MM.1S (cell line): ENCODE results near the gene RFPL1.

Experiments
- DNase-seq: peaks from one replicate; pipeline ENCODE4 v3.0.0-alpha.2; 2015
- H2AFZ ChIP-seq: fragments of 300-600 bp; sonication (generic); 2 replicates; pipeline ENCODE4 v1.6.0; 2016; ENCODE audit warnings: antibody characterized with exemption, low read length
- H3F3A ChIP-seq: fragments of 300-600 bp; sonication (generic); 2 replicates; pipeline ENCODE4 v1.6.1; 2016; ENCODE audit warnings: mild to moderate bottlenecking, antibody characterized with exemption, low read length, moderate library complexity, mixed read lengths; ENCODE audit not compliant: insufficient read depth
- H3K27ac ChIP-seq: fragments of 300-600 bp; sonication (generic); 2 replicates; pipeline ENCODE4 v1.5.1; 2016; ENCODE audit warnings: mild to moderate bottlenecking, low read length
- H3K27me3 ChIP-seq: fragments of 300-600 bp; sonication (generic); replicated peaks from 2 replicates; pipeline ENCODE4 v1.6.0; 2016; ENCODE audit warnings: low read length; ENCODE audit not compliant: insufficient read depth
- H3K36me3 ChIP-seq: fragments of 300-600 bp; sonication (generic); replicated peaks from 2 replicates; pipeline ENCODE4 v1.6.1; 2016; ENCODE audit warnings: mild to moderate bottlenecking, low read length, mixed read lengths; ENCODE audit not compliant: insufficient read depth
- H3K4me1 ChIP-seq: fragments of 300-600 bp; sonication (generic); 2 replicates; pipeline ENCODE4 v1.6.1; 2016; ENCODE audit warnings: low read length, mixed read lengths
- H3K4me2 ChIP-seq: fragments of 300-600 bp; sonication (generic); 2 replicates; pipeline ENCODE4 v1.6.0; 2016; ENCODE audit warnings: low read depth, low read length
- H3K4me3 ChIP-seq: fragments of 300-600 bp; sonication (generic); 2 replicates; pipeline ENCODE4 v1.5.1; 2016; ENCODE audit warnings: low read length, mixed read lengths
- H3K79me2 ChIP-seq: fragments of 300-600 bp; sonication (generic); 2 replicates; pipeline ENCODE4 v1.6.1; 2016; ENCODE audit warnings: mixed run types, low read length, mixed read lengths
- H3K9ac ChIP-seq: fragments of 300-600 bp; sonication (generic); 2 replicates; pipeline ENCODE4 v1.6.1; 2016; ENCODE audit warnings: low read length, mixed read lengths
- H3K9me2 ChIP-seq: fragments of 300-600 bp; sonication (generic); replicated peaks from 2 replicates; pipeline ENCODE4 v1.6.1; 2016; ENCODE audit warnings: mild to moderate bottlenecking, low read length, mixed read lengths; ENCODE audit not compliant: insufficient read depth
- H3K9me3 ChIP-seq: fragments of 300-600 bp; sonication (generic); replicated peaks from 2 replicates; pipeline ENCODE4 v1.6.1; 2016; ENCODE audit warnings: mild to moderate bottlenecking, low read length, mixed read lengths; ENCODE audit not compliant: insufficient read depth
- H4K20me1 ChIP-seq: fragments of 300-600 bp; sonication (generic); 2 replicates; pipeline ENCODE4 v1.6.1; 2016; ENCODE audit warnings: mild to moderate bottlenecking, low read length, moderate library complexity, mixed read lengths; ENCODE audit not compliant: insufficient read depth
- CTCF ChIP-seq: fragments of 300-600 bp; sonication (generic); IDR thresholded peaks from 2 replicates; pipeline ENCODE4 v1.5.1; 2016; ENCODE audit warnings: antibody characterized with exemption, low read length, mixed read lengths
- EZH2 ChIP-seq: fragments of 300-600 bp; sonication (generic); optimal IDR thresholded peaks from 2 replicates; pipeline ENCODE3; 2017; ENCODE audit warnings: low read depth, mild to moderate bottlenecking, antibody characterized with exemption, low read length, mixed read lengths
- EZH2phosphoT487 ChIP-seq: fragments of 300-600 bp; sonication (generic); IDR thresholded peaks from 2 replicates; pipeline ENCODE4 v1.6.1; 2018; ENCODE audit warnings: antibody characterized with exemption, low read length

RFPL1 gene

DNA sequence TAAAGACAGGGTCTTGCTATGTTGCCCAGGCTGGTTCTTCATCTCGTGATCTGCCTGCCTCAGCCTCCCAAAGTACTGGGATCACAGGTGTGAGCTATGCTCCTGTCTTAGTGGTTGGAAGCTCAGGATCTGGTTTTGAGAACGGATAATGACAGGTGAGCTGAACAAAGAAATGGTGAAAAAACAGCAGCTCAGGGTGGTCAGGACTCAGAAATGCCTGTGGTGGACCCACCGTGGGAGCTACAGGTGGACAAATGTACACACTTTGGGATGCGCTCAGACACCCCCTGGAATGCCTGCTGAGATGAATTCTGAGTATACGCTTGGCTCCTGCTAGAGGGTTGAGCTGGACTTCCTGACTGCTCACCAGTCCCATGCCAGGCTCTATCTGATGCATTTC, 9.5 kb downstream of the RFPL1 start:
- H3K79me2 ChIP-seq, result no peaks in the 10 kb centered on the region
- no peak overlapping the region for H3K27ac ChIP-seq
- H3K9me3 ChIP-seq, result no peaks in the 10 kb centered on the region
- H4K20me1 ChIP-seq, result no peaks in the 10 kb centered on the region
- H3K4me3 ChIP-seq, result no peak overlapping the region
- no peak overlapping the region for H3K4me2 ChIP-seq
- no peak overlapping the region for H2AFZ ChIP-seq
- TF ChIP-seq EZH2phosphoT487 (no peak), CTCF (no peak), EZH2 (no peak)
- no peaks in the 10 kb centered on the region for H3K36me3 ChIP-seq
- no peaks in the 10 kb centered on the region for H3F3A ChIP-seq
- H3K4me1 ChIP-seq, result no peaks in the 10 kb centered on the region
- DNase-seq, result no peak
- no peaks in the 10 kb centered on the region for H3K27me3 ChIP-seq
- H3K9me2 ChIP-seq, result no peaks in the 10 kb centered on the region
- H3K9ac ChIP-seq, result no peak overlapping the region

- no peaks in the 10 kb centered on the region for H3K27me3 ChIP-seq
- no peak overlapping the region for H3K4me2 ChIP-seq
- H3F3A ChIP-seq, result no peaks in the 10 kb centered on the region
- no peak for DNase-seq
- H2AFZ ChIP-seq, result no peak overlapping the region
- H3K9me2 ChIP-seq, result no peaks in the 10 kb centered on the region
- no peak overlapping the region for H3K27ac ChIP-seq
- no peak overlapping the region for H3K4me3 ChIP-seq
- H3K9me3 ChIP-seq, result no peaks in the 10 kb centered on the region
- H3K4me1 ChIP-seq, result no peaks in the 10 kb centered on the region
- H3K36me3 ChIP-seq, result no peaks in the 10 kb centered on the region
- H3K79me2 ChIP-seq, result no peaks in the 10 kb centered on the region
- no peaks in the 10 kb centered on the region for H4K20me1 ChIP-seq
- no peak overlapping the region for H3K9ac ChIP-seq
- TF ChIP-seq EZH2phosphoT487 (no peak), CTCF (no peak), EZH2 (no peak)
These were observed 11.0 kb downstream of the RFPL1 start for GRCh38 chr22:29449296-29449875.

DNA sequence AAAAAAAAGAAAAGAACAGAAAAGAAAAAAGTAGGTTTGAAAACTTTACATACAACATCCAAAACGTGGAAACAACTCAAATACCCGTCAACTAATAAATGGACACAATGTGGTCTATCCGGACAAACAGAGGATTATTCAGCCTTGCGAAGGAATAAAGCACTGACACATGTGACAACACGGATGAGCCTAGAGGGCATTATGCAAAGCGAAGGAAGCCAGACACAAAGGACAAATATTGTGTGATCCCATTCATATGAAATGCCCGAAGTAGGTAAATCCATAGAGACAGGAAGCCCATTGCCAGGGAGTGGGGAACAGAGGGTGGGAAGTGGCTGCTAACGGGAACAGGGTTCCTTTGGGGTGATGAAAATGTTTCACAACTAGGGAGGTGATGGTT, 11.8 kb downstream of the RFPL1 start:
- no peak overlapping the region for H3K27ac ChIP-seq
- TF ChIP-seq EZH2phosphoT487 (no peak), CTCF (no peak)
- H3K36me3 ChIP-seq, result no peaks in the 10 kb centered on the region

More for the DNA sequence above, 11.8 kb downstream of the RFPL1 start:
- Histone ChIP-seq H3K9me2 (no peaks in the 10 kb centered on the region), H3K4me3 (no peak overlapping the region), H2AFZ (no peak overlapping the region), H3K27me3 (no peaks in the 10 kb centered on the region), H4K20me1 (no peaks in the 10 kb centered on the region), H3K9me3 (no peaks in the 10 kb centered on the region), H3K4me1 (no peaks in the 10 kb centered on the region), H3K79me2 (no peaks in the 10 kb centered on the region), H3F3A (no peaks in the 10 kb centered on the region), H3K9ac (no peak overlapping the region), H3K4me2 (no peak overlapping the region)
- DNase-seq, result no peak
